ENCODE data around the gene MORF4L2. TPM values are rescaled to one million over a fixed set of nuclear protein-coding genes. Genes with fewer than 3 reads are reported as not detected.

Gene MORF4L2
- total and polyA plus RNA-seq, 9 of the 15 experiments (the other 6 are each of a cell fraction or from before 2014, with no cell fraction given): 324 to 781 (median 420) TPM

- peak; percentile 39 for TF ChIP-seq PRDM10 (IDR thresholded peaks at IDR 0.05; ENCODE audit: partially characterized antibody)
- no peak for TF ChIP-seq DACH1 (IDR thresholded peaks at IDR 0.05; ENCODE audit: partially characterized antibody)
- no peak; the same call in 1 of the 2 replicates for TF ChIP-seq ZBTB7A (IDR thresholded peaks at IDR 0.05; ENCODE audit: borderline replicate concordance, control insufficient read depth, low read depth, low read length)
- no peak for TF ChIP-seq BCLAF1 (IDR thresholded peaks at IDR 0.05; ENCODE audit: borderline replicate concordance in 1 of 2, control insufficient read depth in 1 of 2, low read depth in 2 of 2, low read length in 1 of 2)
- TF ChIP-seq THAP7 (CRISPR knock-in tag; IDR thresholded peaks at IDR 0.05): no peak
- TF ChIP-seq ARNT (IDR thresholded peaks at IDR 0.05): peak in 1 of 2 experiments; percentile 70; a peak in 1 of 4 replicates
- no peak for TF ChIP-seq HEY1 (CRISPR knock-in tag; IDR thresholded peaks at IDR 0.05; ENCODE audit: borderline replicate concordance)
- no peak for TF ChIP-seq RUNX1 (IDR thresholded peaks at IDR 0.05; ENCODE audit: low read depth)
- TF ChIP-seq FOXA3 (CRISPR knock-in tag; conservative IDR thresholded peaks at IDR 0.05 in 1 of 2, IDR thresholded peaks at IDR 0.05 in 1 of 2): no peak
- TF ChIP-seq HDAC3 (IDR thresholded peaks at IDR 0.05; ENCODE audit: borderline replicate concordance, partially characterized antibody): peak; percentile 64
- TF ChIP-seq CBX2 (IDR thresholded peaks at IDR 0.05; ENCODE audit: insufficient read depth, low read length, poor library complexity, severe bottlenecking): no peak
- no peak for TF ChIP-seq SAP30 (IDR thresholded peaks at IDR 0.05; ENCODE audit: borderline replicate concordance, insufficient read depth, low read depth, low read length, poor library complexity, severe bottlenecking)
- no peak for TF ChIP-seq SNIP1 (IDR thresholded peaks at IDR 0.05; ENCODE audit: low read depth)
- no peak for TF ChIP-seq BACH1 (tag; IDR thresholded peaks at IDR 0.05)
- TF ChIP-seq DDX20 (tag; IDR thresholded peaks at IDR 0.05; ENCODE audit: low read depth): no peak
- TF ChIP-seq SMAD4 (CRISPR knock-in tag; conservative IDR thresholded peaks at IDR 0.05): no peak
- peak; percentile 100 for TF ChIP-seq CREB3L1 (IDR thresholded peaks at IDR 0.05; ENCODE audit: borderline replicate concordance, low read depth)
- no peak for TF ChIP-seq SMARCE1 (IDR thresholded peaks at IDR 0.05)
Measured at GRCh38 chrX:103687073-103687695, 685 bp upstream of the MORF4L2 start (continued).

All from K562 (cell line).